Activated T-helper 17 cell treated with anti-CD3 and anti-CD28 coated beads, Interleukin-2, amount 50 U/mL, for 72 hours (primary cell): ENCODE results near the gene CATSPER1. TPM values are rescaled to one million over a fixed set of nuclear protein-coding genes. Genes with fewer than 3 reads are reported as not detected.

Source experiments
- ATAC-seq: fragments of 150-1000 bp; cut with Tn5 transposase; replicated peaks from 2 replicates; pipeline ENCODE4 v1.10.0; 2021; ENCODE audit warnings: mild to moderate bottlenecking, moderate library complexity
- H3K27ac Mint-ChIP-seq: one replicate; pipeline ENCODE4 v1.8.0; 2022; ENCODE audit warnings: mixed read lengths
- H3K27me3 Mint-ChIP-seq: one replicate; pipeline ENCODE4 v1.8.0; 2022; ENCODE audit warnings: mixed read lengths
- H3K36me3 Mint-ChIP-seq: one replicate; pipeline ENCODE4 v1.8.0; 2022; ENCODE audit warnings: low read depth, mild to moderate bottlenecking, mixed read lengths
- H3K4me1 Mint-ChIP-seq: one replicate; pipeline ENCODE4 v1.8.0; 2022; ENCODE audit warnings: mixed read lengths
- H3K4me3 Mint-ChIP-seq: one replicate; pipeline ENCODE4 v1.8.0; 2022; ENCODE audit warnings: mild to moderate bottlenecking, mixed read lengths
- H3K9me3 Mint-ChIP-seq: one replicate; pipeline ENCODE4 v1.8.0; 2022; ENCODE audit warnings: mixed read lengths
- total RNA-seq, 2 donors: library from RNA; stranded (reverse); gene quantifications; one replicate each; pipeline ENCODE4 v1.2.3, GENCODE V29; 2022

The CATSPER1 gene
- total RNA-seq, 2 donors from 2014 or later = 2.1 TPM; not detected in 1

DNA sequence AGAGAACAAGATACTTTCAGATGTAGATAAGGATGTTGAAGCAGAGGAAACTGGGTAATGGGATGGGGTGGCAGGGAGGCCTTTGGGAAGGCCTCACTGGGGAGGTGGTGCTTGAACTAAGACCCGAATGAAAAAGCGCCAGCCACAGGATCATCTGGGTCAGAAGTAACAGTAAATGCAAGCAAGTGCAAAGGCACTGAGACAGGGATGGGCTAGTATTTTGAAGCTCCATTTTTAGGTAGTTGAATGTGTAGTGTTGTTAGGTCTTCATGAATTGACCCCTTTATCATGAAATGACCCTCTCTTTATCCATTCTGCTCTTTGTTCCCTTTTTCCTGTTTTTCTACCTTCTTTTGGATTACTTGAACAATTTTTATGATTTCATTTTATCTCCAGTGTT, 37.6 kb upstream of the CATSPER1 start:
- H3K4me3 Mint-ChIP-seq = no peak overlapping the region
- peak overlapping the region; percentile 72 for H3K27ac Mint-ChIP-seq
- H3K36me3 Mint-ChIP-seq = peaks cover 100% of the 10 kb centered on the region
- H3K4me1 Mint-ChIP-seq = peaks cover 55% of the 10 kb centered on the region
- no peaks in the 10 kb centered on the region for H3K27me3 Mint-ChIP-seq
- H3K9me3 Mint-ChIP-seq = no peaks in the 10 kb centered on the region
- ATAC-seq = no peak

DNA sequence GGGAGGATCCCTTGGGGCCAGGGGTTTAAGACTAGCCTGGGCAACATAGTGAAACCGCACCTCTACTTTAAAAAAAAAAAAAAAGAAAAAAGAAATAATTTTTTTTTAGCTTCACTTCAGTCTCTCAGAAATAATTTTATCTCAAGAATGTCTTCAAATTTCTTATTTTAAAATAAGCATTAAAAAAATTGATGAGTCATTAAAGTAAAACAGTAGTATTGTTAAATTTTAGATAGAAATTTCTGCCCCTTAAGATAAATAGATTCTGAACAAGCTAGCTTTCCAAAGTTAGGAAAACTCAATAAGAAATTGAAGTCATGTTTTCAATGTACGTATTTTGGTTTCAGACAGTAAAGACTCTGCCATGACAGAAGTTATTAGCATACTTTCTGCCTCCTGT, 36.1 kb upstream of the CATSPER1 start:
- peaks cover 100% of the 10 kb centered on the region for H3K36me3 Mint-ChIP-seq
- H3K27me3 Mint-ChIP-seq = no peaks in the 10 kb centered on the region
- ATAC-seq = no peak
- H3K27ac Mint-ChIP-seq = peak overlapping the region; percentile 72
- H3K4me3 Mint-ChIP-seq = peak overlapping the region; percentile 19
- H3K9me3 Mint-ChIP-seq = no peaks in the 10 kb centered on the region
- peaks cover 43% of the 10 kb centered on the region for H3K4me1 Mint-ChIP-seq

DNA sequence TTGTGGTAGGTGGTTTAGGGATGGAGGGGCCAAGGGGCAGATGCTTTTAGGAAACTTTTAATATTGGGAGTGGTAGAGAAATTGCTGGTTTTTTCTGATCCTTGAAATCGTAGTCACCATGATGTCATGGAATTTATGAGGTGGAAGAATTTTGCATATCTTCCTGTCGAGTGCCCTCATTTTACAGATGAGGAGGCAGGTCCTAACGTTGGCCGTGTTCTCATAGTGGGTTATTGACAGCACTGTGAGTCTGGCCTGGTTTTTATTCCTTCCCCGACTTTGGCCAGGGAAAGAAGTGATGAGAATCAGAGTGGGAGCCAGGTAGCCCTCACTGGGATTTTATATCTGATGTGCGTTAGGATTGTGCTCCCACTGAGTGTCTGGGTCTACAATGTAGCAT, 35.0 kb upstream of the CATSPER1 start:
- H3K27me3 Mint-ChIP-seq = no peaks in the 10 kb centered on the region
- peak; percentile 73 for ATAC-seq
- peak overlapping the region; percentile 58 for H3K4me3 Mint-ChIP-seq
- peaks cover 100% of the 10 kb centered on the region for H3K36me3 Mint-ChIP-seq
- H3K27ac Mint-ChIP-seq = peak overlapping the region; percentile 91
- H3K4me1 Mint-ChIP-seq = peaks cover 33% of the 10 kb centered on the region
- no peaks in the 10 kb centered on the region for H3K9me3 Mint-ChIP-seq

DNA sequence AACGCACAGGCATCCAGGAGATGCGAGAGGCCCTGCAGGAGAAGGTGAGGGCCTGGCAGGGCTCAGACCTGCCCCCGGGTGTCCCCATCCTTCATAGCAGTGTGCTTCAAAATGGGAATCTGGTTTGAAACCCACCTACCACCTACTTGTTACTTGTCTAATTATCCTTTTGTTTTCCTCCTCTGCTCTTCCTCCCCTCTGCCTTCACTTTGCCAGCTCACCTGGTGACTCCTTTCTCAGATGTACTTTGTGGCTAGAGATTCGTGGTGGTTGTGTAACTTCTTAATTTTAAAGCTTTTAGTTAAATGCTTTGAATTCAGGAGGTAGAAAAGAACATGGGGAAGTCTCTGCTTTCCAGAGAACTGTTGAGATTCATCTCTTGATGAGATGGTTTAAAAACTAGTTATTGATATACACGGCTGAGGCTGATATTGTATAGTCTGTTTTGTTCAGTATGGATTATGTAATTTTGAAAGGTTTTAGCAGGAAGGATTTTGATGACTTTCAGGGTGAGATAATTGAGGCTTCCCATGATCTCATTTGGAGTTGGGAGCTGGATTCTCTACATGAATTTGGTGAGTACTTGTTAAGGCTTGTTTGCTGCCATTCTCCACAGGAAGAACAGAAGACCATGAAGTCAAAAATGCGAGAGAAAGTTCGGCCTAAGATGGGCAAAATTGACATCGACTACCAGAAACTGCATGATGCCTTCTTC, 33.8 kb upstream of the CATSPER1 start:
- peaks cover 100% of the 10 kb centered on the region for H3K36me3 Mint-ChIP-seq
- peak overlapping the region; percentile 58 for H3K4me3 Mint-ChIP-seq
- peak overlapping the region; percentile 91 for H3K27ac Mint-ChIP-seq
- H3K4me1 Mint-ChIP-seq = peaks cover 31% of the 10 kb centered on the region
- H3K9me3 Mint-ChIP-seq = no peaks in the 10 kb centered on the region
- no peak for ATAC-seq
- no peaks in the 10 kb centered on the region for H3K27me3 Mint-ChIP-seq

DNA sequence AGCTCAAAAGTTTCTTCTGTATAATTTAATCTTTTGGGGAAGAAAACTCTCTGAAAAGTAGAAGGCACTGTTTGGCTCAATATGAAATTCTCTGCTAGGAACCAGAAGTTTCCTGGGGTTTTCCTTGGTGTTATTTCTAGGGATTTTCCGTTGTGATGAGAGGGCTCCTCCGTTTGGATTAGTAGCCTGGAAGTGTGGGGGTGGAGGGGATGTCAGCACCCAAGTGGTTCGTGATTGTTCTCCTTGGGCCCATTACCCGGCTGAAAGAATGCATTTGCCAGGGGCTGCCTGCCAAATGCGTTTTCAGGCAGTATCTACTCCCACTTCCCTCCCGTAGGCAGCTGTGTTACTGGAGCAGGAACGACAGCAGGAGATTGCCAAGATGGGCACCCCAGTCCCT, 30.2 kb upstream of the CATSPER1 start:
- Mint-ChIP-seq H3K4me1 (peaks cover 15% of the 10 kb centered on the region), H3K4me3 (no peak overlapping the region), H3K36me3 (peaks cover 100% of the 10 kb centered on the region), H3K9me3 (no peaks in the 10 kb centered on the region), H3K27me3 (no peaks in the 10 kb centered on the region), H3K27ac (no peak overlapping the region)
- no peak for ATAC-seq

DNA sequence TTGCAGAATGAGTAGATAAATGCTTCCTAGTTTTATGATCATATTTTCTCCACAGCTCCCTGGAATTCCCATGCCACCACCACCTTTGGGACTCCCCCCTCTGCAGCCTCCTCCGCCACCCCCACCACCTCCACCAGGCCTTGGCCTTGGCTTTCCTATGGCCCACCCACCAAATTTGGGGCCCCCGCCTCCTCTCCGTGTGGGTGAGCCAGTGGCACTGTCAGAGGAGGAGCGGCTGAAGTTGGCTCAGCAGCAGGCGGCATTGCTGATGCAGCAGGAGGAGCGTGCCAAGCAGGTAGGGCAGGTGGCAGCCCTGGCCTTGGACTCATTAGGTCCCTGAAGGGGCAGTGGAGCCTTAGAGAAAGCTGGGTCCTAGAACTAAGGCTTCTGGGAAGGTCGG, 28.7 kb upstream of the CATSPER1 start:
- Mint-ChIP-seq H3K36me3 (peaks cover 89% of the 10 kb centered on the region), H3K9me3 (no peaks in the 10 kb centered on the region), H3K4me3 (peak overlapping the region; percentile 100), H3K27me3 (no peaks in the 10 kb centered on the region), H3K4me1 (peaks cover 9% of the 10 kb centered on the region), H3K27ac (no peak overlapping the region)
- no peak for ATAC-seq

DNA sequence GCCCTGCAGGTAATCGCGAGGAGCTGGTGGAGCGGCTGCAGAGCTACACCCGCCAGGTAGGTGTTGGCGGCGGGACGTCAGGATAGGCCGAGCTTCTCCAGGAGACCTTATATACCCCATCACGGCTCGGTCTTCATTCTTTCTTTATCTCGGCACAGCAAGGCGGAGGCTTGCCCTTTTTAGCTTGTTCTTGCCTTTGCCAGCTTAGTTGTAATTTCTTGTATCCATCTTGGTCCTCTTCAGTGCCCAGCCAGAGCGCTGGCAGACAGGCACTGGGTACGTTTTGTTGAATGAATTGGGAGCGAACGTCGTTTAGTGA, 26.3 kb upstream of the CATSPER1 start:
- Mint-ChIP-seq H3K4me1 (peaks cover 6% of the 10 kb centered on the region), H3K4me3 (peak overlapping the region; percentile 100), H3K9me3 (no peaks in the 10 kb centered on the region), H3K27ac (peak overlapping the region; percentile 100), H3K27me3 (no peaks in the 10 kb centered on the region), H3K36me3 (peaks cover 65% of the 10 kb centered on the region)
- ATAC-seq = no peak

DNA sequence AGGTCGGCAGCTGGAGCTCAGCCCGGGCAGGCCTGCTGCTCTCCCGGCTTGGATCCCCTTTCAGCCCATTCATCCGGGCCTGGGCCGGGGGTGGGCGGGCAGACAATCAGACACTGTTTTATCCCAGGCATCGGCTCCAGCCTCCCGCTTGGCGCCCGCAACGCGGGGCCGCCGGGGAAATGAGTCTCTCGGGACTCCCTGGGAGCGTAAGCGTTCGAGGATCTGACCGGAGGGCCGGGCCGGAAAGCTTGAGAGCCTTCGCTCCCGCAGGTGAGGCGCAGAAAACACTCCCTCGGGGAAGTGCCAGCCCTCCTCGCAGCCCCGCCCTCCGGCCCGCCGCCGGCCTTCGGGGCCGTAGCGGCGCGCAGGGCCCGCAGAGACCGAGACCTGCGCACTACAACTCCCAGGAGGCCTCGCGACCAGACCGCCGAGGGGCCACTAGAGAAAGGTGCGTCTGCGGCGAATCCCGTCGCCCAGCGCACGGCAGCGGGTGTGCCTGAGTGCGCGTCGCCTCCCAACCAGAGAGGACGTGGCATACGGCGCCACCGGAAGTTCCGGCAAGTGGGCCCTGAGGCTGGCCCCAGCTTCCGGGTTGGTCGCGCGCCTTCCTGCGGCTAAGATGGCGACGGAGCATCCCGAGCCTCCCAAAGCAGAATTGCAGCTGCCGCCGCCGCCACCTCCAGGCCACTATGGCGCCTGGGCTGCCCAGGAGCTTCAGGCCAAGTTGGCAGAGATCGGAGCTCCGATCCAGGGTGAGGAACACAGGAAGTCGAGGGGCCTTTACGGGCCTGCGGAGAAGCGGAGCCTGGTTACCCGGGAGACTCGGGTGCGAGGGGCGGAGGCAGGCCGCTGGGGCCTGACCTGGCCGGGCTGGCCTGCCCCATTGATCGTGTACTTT, 25.7 kb upstream of the CATSPER1 start, which contains the start of gene SF3B2:
SF3B2 (plus strand) TSS at position 599 of the 898 bp plus-strand sequence; CDS start at position 620, 21 bp downstream.
- Mint-ChIP-seq H3K36me3 (peaks cover 59% of the 10 kb centered on the region), H3K4me3 (peak within 1 kb of the TSS; percentile 100), H3K4me1 (peaks cover 6% of the 10 kb centered on the region), H3K27me3 (no peaks in the 10 kb centered on the region), H3K9me3 (no peaks in the 10 kb centered on the region), H3K27ac (peak within 1 kb of the TSS; percentile 100)
- peak; percentile 99 for ATAC-seq

DNA sequence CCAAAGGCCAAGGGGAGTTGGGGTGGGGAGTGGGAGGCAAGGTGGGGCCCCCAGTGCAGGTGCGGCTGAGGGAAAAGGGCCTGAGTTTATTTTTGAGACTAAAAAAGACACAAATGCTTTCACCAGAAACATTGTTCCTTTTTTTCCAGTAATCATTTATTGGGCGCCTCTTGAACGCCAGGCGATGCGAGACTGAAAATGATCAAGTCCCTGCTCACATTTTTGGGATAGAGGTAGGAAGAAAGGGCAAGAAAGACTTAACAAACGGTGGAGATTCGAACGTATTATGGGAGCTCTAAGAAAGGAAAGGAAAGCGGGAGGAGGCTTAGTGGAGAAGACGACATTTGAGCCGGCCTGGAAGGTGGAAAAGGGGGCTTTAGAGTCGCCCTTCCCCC, 25.1 kb upstream of the CATSPER1 start:
- peak overlapping the region; percentile 100 for H3K4me3 Mint-ChIP-seq
- peaks cover 52% of the 10 kb centered on the region for H3K36me3 Mint-ChIP-seq
- no peaks in the 10 kb centered on the region for H3K9me3 Mint-ChIP-seq
- no peaks in the 10 kb centered on the region for H3K27me3 Mint-ChIP-seq
- ATAC-seq = no peak
- peak overlapping the region; percentile 100 for H3K27ac Mint-ChIP-seq
- H3K4me1 Mint-ChIP-seq = peaks cover 6% of the 10 kb centered on the region

DNA sequence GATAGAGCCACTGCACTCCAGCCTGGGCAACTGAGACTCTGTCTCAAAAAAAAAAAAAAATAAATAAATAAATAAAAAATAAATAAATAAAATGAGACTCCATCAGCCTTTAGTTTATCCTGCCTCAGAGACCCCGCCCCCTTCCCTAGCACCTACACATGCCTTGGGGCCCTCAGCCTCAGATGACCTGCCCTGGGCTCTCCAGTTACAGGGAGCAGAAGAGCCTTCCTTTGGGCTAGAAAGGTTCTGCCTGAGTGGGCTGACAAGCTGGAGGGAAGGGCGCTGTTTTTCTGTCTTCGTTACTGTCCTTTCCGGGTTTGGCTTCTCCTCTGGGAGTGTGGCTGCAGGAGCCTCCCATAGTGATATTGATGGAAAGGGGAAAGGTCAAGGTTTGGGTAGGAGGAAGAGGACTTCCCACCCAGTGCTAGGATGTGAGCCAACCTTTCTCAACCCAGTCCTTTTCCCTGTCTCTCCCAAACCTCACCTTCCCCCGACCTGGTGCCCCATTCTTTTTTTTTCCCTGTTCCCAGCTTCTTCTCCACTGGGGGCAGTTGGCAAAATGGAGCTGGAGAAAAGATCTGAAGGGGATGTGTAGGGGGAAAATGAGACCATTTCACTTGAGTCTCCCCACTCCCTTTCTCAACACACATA, 24.4 kb upstream of the CATSPER1 start:
- peak overlapping the region; percentile 100 for H3K4me3 Mint-ChIP-seq
- peak overlapping the region; percentile 100 for H3K27ac Mint-ChIP-seq
- ATAC-seq = no peak
- no peaks in the 10 kb centered on the region for H3K27me3 Mint-ChIP-seq
- H3K9me3 Mint-ChIP-seq = no peaks in the 10 kb centered on the region
- peaks cover 6% of the 10 kb centered on the region for H3K4me1 Mint-ChIP-seq
- peaks cover 46% of the 10 kb centered on the region for H3K36me3 Mint-ChIP-seq

DNA sequence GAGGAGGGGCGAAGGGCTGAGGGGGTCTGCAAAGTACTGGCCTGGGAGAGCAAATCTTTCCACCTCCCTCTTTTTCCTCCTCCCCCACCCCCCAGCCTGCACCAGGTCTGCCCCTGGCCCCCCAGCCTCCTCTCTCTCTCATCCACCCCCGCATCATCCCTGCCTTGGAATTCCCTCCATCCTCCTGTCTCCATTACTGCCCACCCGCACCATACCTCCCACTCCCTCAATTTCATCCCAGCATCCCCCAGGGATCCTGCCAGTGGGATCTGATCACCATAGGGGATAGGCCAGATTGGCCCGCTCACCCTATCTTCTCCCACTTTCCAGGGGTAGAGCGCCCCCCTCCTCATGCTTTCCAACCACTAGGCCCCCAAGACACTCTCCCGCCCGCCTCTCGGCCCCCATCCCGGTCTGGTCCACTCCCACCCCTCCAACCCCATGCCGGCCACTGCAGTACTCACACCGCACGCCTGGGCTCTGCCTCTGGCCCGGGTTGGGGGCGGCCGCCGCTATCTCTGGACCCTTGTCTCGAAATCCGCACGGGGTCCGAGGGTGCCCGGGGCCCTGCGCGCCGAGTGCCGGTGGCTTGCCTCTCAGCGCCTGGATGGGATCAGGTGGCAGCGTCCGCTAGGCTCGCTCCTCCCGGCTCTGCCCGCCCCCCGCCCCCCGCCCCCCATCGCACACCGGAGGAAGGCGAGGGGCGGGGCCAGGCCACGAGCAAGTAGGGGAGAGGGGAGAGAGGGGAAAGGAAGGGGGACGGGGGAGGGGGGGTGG, 22.5 kb upstream of the CATSPER1 start, which contains the start of gene GAL3ST3:
GAL3ST3 (minus strand) TSS at position 615 of the 777 bp plus-strand sequence. CDS start 3,746 bp downstream, outside the sequence.
- H3K4me1 Mint-ChIP-seq = peaks cover 13% of the 10 kb centered on the region
- H3K27me3 Mint-ChIP-seq = no peaks in the 10 kb centered on the region
- peak within 1 kb of the TSS; percentile 9 for H3K27ac Mint-ChIP-seq
- ATAC-seq = no peak
- H3K36me3 Mint-ChIP-seq = peaks cover 26% of the 10 kb centered on the region
- H3K9me3 Mint-ChIP-seq = no peaks in the 10 kb centered on the region
- H3K4me3 Mint-ChIP-seq = peak within 1 kb of the TSS; percentile 29

DNA sequence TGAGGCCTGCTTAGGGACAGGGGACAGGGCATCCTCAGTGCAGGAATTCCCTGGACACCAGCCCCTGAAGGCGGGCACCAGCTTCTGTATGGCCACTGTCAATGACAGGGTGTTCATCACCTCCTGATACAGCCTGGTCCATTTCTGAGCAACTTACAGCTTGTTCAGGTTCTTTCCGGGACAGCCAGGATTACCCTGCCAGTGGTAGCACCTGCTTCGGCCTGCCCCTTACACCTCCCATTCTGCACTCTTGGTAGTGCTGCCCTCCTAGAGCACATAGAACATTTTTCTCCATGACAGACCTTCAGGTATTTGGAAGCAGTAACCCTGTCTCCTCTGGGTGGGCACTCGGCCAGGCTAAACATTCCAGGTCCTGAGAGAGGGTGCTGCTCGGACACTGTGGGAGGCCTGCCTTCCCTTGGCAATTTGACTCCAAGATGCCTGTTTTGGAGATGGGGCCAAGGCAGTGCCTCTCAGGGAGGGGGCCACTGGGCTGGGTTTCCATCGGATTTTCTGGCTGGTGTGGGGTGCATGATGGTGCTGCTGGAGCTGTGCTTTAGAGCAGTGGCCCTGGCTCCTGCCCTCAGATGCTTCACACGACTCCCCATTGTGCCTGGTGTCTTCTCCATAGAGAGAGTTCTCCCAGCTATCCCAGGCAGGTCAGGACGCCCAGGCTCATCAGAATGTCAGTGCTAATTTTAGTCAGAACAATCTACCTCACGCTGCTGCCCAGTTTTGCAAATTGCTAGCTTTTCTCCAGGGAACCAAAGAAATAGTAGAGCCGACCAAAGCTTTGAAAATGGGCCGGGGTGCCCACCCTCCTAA, 21.5 kb upstream of the CATSPER1 start:
- Mint-ChIP-seq H3K4me3 (no peak overlapping the region), H3K9me3 (no peaks in the 10 kb centered on the region), H3K27ac (no peak overlapping the region), H3K4me1 (peaks cover 13% of the 10 kb centered on the region), H3K36me3 (peaks cover 16% of the 10 kb centered on the region), H3K27me3 (no peaks in the 10 kb centered on the region)
- ATAC-seq = no peak

DNA sequence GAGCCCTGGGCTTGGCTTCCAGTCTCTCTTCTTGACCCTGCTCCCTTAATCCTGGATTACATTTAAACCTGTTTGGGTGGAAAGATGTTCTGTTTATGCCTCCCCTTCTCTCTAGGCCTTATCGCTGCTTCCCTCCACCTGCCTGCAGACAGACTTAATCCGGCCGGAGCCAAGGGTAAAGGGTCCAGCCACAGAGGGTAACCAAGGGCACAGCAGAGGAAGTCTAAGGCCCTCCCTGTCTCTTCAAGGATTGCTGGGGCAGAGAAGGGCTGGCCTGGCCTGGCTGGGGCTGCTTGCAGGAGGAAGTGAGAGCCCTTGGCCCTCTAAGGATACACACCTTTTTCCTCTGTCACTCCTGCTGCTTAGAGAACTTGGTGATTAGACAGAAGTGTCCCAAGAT, 20.6 kb upstream of the CATSPER1 start:
- Mint-ChIP-seq H3K27ac (no peak overlapping the region), H3K4me3 (no peak overlapping the region), H3K36me3 (peaks cover 8% of the 10 kb centered on the region), H3K9me3 (no peaks in the 10 kb centered on the region), H3K27me3 (no peaks in the 10 kb centered on the region), H3K4me1 (peaks cover 13% of the 10 kb centered on the region)
- no peak for ATAC-seq
